HEK293 (cell line): ENCODE results near the gene ZNF532.

Experiments used
- CTCF ChIA-PET: fragments of 350-600 bp; formaldehyde crosslinking; extraction: SDS; loops from one replicate; lab custom pipeline; 2021; ENCODE audit warnings: antibody characterized with exemption; lab: Yijun Ruan, JAX
- POLR2A ChIA-PET: fragments of 300-600 bp; formaldehyde crosslinking; extraction: SDS; loops from one replicate; lab custom pipeline; 2020; ENCODE audit warnings: antibody characterized with exemption, inconsistent platforms; lab: Yijun Ruan, JAX
- H3K27ac ChIP-seq: fragments of 200-500 bp; sonication (Bioruptor generic); 2 replicates; pipeline ENCODE4 v1.5.1; 2014; ENCODE audit warnings: low read depth, low read length, control low read depth, inconsistent platforms; ENCODE audit errors: extremely low read depth
- H3K36me3 ChIP-seq, 2 experiments: fragments of 200-500 bp in 1 of 2; sonication (Bioruptor generic) in 1 of 2; 1 replicate in 1 of 2; 2 replicates in 1 of 2; pipeline ENCODE4 v1.5.1; 2014 to 2017; ENCODE audit warnings: inconsistent platforms in 2 of 2, low read length in 2 of 2; ENCODE audit not compliant: control insufficient read depth in 2 of 2, insufficient read depth in 1 of 2
- H3K4me1 ChIP-seq: fragments of 200-500 bp; sonication (Bioruptor generic); 2 replicates; pipeline ENCODE4 v1.5.1; 2014; ENCODE audit warnings: mild to moderate bottlenecking, low read length, inconsistent platforms; ENCODE audit not compliant: control insufficient read depth, insufficient read depth
- H3K4me3 ChIP-seq: 2 replicates; pipeline ENCODE4 v1.5.1; 2011; ENCODE audit warnings: low read depth, mild to moderate bottlenecking, control low read depth, low read length, moderate library complexity
- H3K9me3 ChIP-seq: fragments of 200-500 bp; sonication (Bioruptor generic); 2 replicates; pipeline ENCODE4 v1.5.1; 2014; ENCODE audit warnings: low read depth, low read length, inconsistent platforms; ENCODE audit not compliant: control insufficient read depth, insufficient read depth
- HOXA7 ChIP-seq: sonication (generic); formaldehyde crosslinking; IDR thresholded peaks from 2 replicates; pipeline ENCODE4 v1.8.1; 2022; ENCODE audit warnings: missing genetic modification reagents, borderline replicate concordance
- HOXC10 ChIP-seq: sonication (generic); formaldehyde crosslinking; IDR thresholded peaks from 2 replicates; pipeline ENCODE4 v1.8.1; 2023; ENCODE audit warnings: mild to moderate bottlenecking, missing genetic modification reagents
- IKZF3 ChIP-seq: fragments of 450-650 bp; IDR thresholded peaks from 2 replicates; pipeline ENCODE4 v1.5.0; 2018; ENCODE audit warnings: missing biosample characterization, mild to moderate bottlenecking, missing genetic modification characterization, moderate library complexity
- PRDM1 ChIP-seq: fragments of 450-650 bp; formaldehyde crosslinking; IDR thresholded peaks from 2 replicates; pipeline ENCODE4; 2016; ENCODE audit warnings: missing biosample characterization, missing genetic modification characterization
- REPIN1 ChIP-seq: fragments of 450-650 bp; formaldehyde crosslinking; IDR thresholded peaks from 2 replicates; pipeline ENCODE4 v1.5.1; 2017; ENCODE audit warnings: missing biosample characterization, missing genetic modification characterization, low read depth
- ZBTB17 ChIP-seq: fragments of 450-650 bp; formaldehyde crosslinking; IDR thresholded peaks from 2 replicates; pipeline ENCODE4 v1.5.1; 2016; ENCODE audit warnings: missing biosample characterization, missing genetic modification characterization
- ZBTB48 ChIP-seq: fragments of 450-650 bp; formaldehyde crosslinking; IDR thresholded peaks from 2 replicates; pipeline ENCODE4 v1.5.1; 2016; ENCODE audit warnings: missing biosample characterization, missing genetic modification characterization
- ZBTB7A ChIP-seq: fragments of 450-650 bp; formaldehyde crosslinking; IDR thresholded peaks from 2 replicates; pipeline ENCODE4 v1.5.1; 2016; ENCODE audit warnings: low read depth, missing biosample characterization, missing genetic modification characterization
- ZEB2 ChIP-seq: fragments of 450-650 bp; formaldehyde crosslinking; IDR thresholded peaks from 2 replicates; pipeline ENCODE4 v1.5.1; 2016; ENCODE audit warnings: missing biosample characterization, missing genetic modification characterization
- ZNF211 ChIP-seq: fragments of 450-650 bp; formaldehyde crosslinking; IDR thresholded peaks from 2 replicates; pipeline ENCODE4 v1.5.1; 2016; ENCODE audit warnings: low read depth, missing biosample characterization, missing genetic modification characterization
- ZNF221 ChIP-seq: fragments of 450-650 bp; formaldehyde crosslinking; IDR thresholded peaks from 2 replicates; pipeline ENCODE4 v1.5.1; 2017; ENCODE audit warnings: missing biosample characterization, missing genetic modification characterization, borderline replicate concordance
- ZNF223 ChIP-seq: fragments of 450-650 bp; formaldehyde crosslinking; IDR thresholded peaks from 2 replicates; pipeline ENCODE4 v1.5.1; 2016; ENCODE audit warnings: missing biosample characterization, missing genetic modification characterization
- ZNF23 ChIP-seq: fragments of 450-650 bp; formaldehyde crosslinking; IDR thresholded peaks from 2 replicates; pipeline ENCODE4 v1.5.1; 2016; ENCODE audit warnings: missing biosample characterization, missing genetic modification characterization, borderline replicate concordance
- ZNF354C ChIP-seq: fragments of 450-650 bp; formaldehyde crosslinking; IDR thresholded peaks from 2 replicates; pipeline ENCODE4 v1.5.1; 2016; ENCODE audit warnings: missing biosample characterization, missing genetic modification characterization, low read depth, borderline replicate concordance
- ZNF501 ChIP-seq: fragments of 450-650 bp; formaldehyde crosslinking; IDR thresholded peaks from 2 replicates; pipeline ENCODE4 v1.5.1; 2016; ENCODE audit warnings: missing biosample characterization, missing genetic modification characterization
- ZNF510 ChIP-seq: fragments of 450-650 bp; formaldehyde crosslinking; IDR thresholded peaks from 2 replicates; pipeline ENCODE4 v1.5.1; 2018; ENCODE audit warnings: mild to moderate bottlenecking, missing genetic modification characterization, missing biosample characterization; ENCODE audit not compliant: insufficient replicate concordance
- ZNF549 ChIP-seq: fragments of 450-650 bp; IDR thresholded peaks from 2 replicates; pipeline ENCODE4 v1.5.1; 2018; ENCODE audit warnings: missing biosample characterization, missing genetic modification characterization, mild to moderate bottlenecking, inconsistent platforms, moderate library complexity
- TF ChIP-seq, protein P1 (sequence below): IDR thresholded peaks from 2 replicates; pipeline ENCODE4 v1.6.1; 2011; ENCODE audit warnings: mild to moderate bottlenecking, low read depth, low read length, borderline replicate concordance
- TF ChIP-seq, protein P2 (sequence below): fragments of 450-650 bp; formaldehyde crosslinking; IDR thresholded peaks from 2 replicates; pipeline ENCODE4 v1.5.1; 2016; ENCODE audit warnings: missing biosample characterization, missing genetic modification characterization
- TF ChIP-seq, protein P3 (sequence below): fragments of 450-650 bp; formaldehyde crosslinking; IDR thresholded peaks from 2 replicates; pipeline ENCODE4 v1.5.1; 2017; ENCODE audit warnings: missing biosample characterization, missing genetic modification characterization
- TF ChIP-seq, protein P4 (sequence below): fragments of 450-650 bp; formaldehyde crosslinking; IDR thresholded peaks from 2 replicates; pipeline ENCODE4; 2016; ENCODE audit warnings: missing biosample characterization, missing genetic modification characterization

The ZNF532 gene

DNA sequence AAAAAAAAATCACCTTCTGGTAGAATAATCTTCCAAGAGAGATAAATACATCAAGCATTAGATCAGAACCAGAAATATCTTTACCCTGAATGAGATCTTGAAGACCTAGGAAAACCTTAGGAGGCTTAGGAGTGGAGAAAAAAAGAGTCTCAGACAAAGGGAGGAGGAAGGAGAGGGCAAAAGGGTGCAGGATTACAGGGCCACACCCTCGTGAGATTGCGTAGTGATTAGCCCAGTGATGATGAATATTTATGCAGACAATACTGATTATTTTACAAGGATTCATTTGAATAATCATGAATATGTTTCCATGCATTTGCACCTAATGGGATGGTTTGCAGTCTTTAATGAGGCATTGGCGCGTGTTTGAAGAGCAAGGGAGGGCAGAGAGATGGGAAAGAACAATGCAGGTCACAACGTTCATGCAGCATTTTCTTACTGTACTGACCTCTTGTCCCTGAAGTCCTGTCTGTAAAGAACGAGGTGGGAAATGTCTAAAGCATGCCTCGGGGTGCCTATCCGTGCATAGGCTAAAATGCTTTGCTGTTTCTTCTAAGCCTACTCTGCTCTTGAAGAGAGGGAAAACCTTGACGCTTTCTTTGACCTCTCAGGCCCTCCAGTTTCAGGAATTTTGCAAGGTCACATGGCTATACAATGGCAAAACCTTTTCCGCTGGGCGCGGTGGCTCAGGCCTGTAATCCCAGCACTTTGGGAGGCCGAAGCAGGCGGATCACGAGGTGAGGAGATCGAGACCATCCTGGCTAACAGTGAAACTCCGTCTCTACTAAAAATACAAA is 18.6 kb upstream of the ZNF532 start (continued):
- no peak for TF ChIP-seq IKZF3 (tag by site-specific recombination)
- no peak for TF ChIP-seq ZNF23 (tag by site-specific recombination)

DNA sequence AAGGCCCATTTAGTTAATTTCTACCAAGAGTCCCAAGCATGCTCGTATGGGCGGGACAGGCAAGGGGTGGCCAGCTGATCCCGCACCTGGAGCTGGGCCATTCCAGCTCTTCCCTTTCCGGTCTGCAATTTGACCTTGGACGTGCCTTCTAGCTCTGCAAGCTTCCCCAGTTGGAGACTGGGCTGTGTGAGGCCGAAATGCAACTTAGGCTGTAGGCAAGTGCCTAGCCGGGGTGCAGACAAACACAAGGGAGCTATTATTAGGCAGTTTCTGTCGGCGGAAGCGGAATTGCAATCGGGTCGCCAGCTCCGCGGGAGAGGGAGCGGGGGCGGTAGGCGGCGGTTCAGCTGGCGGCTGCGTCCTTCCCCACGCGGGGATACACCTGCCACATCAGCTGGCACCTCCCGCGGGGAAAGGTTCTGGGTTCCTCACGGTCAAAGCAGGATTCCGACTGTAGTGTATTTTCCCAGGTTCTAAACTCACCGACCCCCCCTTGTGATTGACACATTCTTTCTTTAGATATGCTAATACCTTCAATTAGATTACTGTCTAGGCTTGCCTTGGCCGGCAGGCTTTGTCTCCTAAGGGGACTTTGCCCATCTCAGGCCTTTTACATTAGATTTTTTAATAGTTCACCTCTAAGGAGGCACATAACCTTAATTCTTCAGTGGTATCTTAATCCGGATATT is 17.1 kb upstream of the ZNF532 start:
- no peak overlapping the region for H3K27ac ChIP-seq
- ChIA-PET CTCF (interaction anchor here (0.6 to 0.9 kb wide), 2 partner anchors 22 to 84 kb away, joined by 4 read pairs; no protein-coding TSS in a partner anchor), POLR2A (no interaction called here)
- H3K9me3 ChIP-seq: no peaks in the 10 kb centered on the region
- H3K4me3 ChIP-seq: no peak overlapping the region
- H3K36me3 ChIP-seq: no peaks in the 10 kb centered on the region
- H3K4me1 ChIP-seq: no peaks in the 10 kb centered on the region; the same call in 1 of the 2 replicates
- TF ChIP-seq ZNF223 (tag by site-specific recombination) (no peak), REPIN1 (tag by site-specific recombination) (no peak), ZBTB48 (no peak), ZNF549 (tag by site-specific recombination) (no peak), ZNF510 (tag by site-specific recombination) (no peak), ZNF211 (tag by site-specific recombination) (no peak), HOXC10 (CRISPR knock-in tag) (no peak), PRDM1 (tag by site-specific recombination) (no peak), HOXA7 (CRISPR knock-in tag) (no peak), ZEB2 (no peak), ZBTB7A (no peak)
- TF ChIP-seq, protein P1, sequence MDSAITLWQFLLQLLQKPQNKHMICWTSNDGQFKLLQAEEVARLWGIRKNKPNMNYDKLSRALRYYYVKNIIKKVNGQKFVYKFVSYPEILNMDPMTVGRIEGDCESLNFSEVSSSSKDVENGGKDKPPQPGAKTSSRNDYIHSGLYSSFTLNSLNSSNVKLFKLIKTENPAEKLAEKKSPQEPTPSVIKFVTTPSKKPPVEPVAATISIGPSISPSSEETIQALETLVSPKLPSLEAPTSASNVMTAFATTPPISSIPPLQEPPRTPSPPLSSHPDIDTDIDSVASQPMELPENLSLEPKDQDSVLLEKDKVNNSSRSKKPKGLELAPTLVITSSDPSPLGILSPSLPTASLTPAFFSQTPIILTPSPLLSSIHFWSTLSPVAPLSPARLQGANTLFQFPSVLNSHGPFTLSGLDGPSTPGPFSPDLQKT: no peak
- TF ChIP-seq, protein P2, sequence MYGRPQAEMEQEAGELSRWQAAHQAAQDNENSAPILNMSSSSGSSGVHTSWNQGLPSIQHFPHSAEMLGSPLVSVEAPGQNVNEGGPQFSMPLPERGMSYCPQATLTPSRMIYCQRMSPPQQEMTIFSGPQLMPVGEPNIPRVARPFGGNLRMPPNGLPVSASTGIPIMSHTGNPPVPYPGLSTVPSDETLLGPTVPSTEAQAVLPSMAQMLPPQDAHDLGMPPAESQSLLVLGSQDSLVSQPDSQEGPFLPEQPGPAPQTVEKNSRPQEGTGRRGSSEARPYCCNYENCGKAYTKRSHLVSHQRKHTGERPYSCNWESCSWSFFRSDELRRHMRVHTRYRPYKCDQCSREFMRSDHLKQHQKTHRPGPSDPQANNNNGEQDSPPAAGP (tag by site-specific recombination): no peak
- TF ChIP-seq, protein P3, sequence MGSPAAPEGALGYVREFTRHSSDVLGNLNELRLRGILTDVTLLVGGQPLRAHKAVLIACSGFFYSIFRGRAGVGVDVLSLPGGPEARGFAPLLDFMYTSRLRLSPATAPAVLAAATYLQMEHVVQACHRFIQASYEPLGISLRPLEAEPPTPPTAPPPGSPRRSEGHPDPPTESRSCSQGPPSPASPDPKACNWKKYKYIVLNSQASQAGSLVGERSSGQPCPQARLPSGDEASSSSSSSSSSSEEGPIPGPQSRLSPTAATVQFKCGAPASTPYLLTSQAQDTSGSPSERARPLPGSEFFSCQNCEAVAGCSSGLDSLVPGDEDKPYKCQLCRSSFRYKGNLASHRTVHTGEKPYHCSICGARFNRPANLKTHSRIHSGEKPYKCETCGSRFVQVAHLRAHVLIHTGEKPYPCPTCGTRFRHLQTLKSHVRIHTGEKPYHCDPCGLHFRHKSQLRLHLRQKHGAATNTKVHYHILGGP (tag by site-specific recombination): no peak
- TF ChIP-seq, protein P4, sequence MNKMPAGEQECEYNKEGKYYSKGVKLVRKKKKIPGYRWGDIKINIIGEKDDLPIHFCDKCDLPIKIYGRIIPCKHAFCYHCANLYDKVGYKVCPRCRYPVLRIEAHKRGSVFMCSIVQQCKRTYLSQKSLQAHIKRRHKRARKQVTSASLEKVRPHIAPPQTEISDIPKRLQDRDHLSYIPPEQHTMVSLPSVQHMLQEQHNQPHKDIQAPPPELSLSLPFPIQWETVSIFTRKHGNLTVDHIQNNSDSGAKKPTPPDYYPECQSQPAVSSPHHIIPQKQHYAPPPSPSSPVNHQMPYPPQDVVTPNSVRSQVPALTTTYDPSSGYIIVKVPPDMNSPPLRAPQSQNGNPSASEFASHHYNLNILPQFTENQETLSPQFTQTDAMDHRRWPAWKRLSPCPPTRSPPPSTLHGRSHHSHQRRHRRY (tag by site-specific recombination): no peak

- no peak overlapping the region for H3K4me3 ChIP-seq
- no peaks in the 10 kb centered on the region for H3K9me3 ChIP-seq
- ChIA-PET CTCF (no interaction called here), POLR2A (interaction anchor here (0.6 kb wide), 1 partner anchor 25 kb away, joined by 5 read pairs; no protein-coding TSS in a partner anchor)
- no peak overlapping the region for H3K27ac ChIP-seq
- TF ChIP-seq ZNF354C (no peak), ZNF501 (tag by site-specific recombination) (no peak), ZBTB17 (tag by site-specific recombination) (no peak), ZNF221 (tag by site-specific recombination) (no peak)
- TF ChIP-seq, protein P4 (tag by site-specific recombination): no peak
- H3K36me3 ChIP-seq: no peaks in the 10 kb centered on the region
- H3K4me1 ChIP-seq: no peaks in the 10 kb centered on the region; the same call in 1 of the 2 replicates
Observed at GRCh38 chr18:58848685-58849084, 16.0 kb upstream of the ZNF532 start.
